Tibial nerve (tissue), 4 donors: ENCODE measurements around the gene ZNRF3. TPM values are rescaled to one million over a fixed set of nuclear protein-coding genes. Genes with fewer than 3 reads are reported as not detected.

Source experiments
- DNase-seq, 2 donors: peaks; one replicate each; pipeline ENCODE4 v3.0.0-alpha.2; 2019; ENCODE audit warnings: low spot score in 2 of 2
- H3K27ac ChIP-seq, 4 donors: fragments of 200-600 bp; sonication (generic) in 3 of 4; one replicate each; pipeline ENCODE4 v1.5.1; 2017 to 2019; ENCODE audit warnings: mild to moderate bottlenecking in 1 of 4
- H3K27me3 ChIP-seq, 2 donors: fragments of 200-600 bp; sonication (generic) in 1 of 2; one replicate each; pipeline versions ENCODE4 v1.5.1 to v1.6.0; 2017 to 2019
- H3K36me3 ChIP-seq, 3 donors: fragments of 200-600 bp; sonication (generic); one replicate each; pipeline ENCODE4 v1.5.1; 2018 to 2019
- H3K4me1 ChIP-seq, 4 donors: fragments of 200-600 bp; sonication (generic) in 3 of 4; one replicate each; pipeline ENCODE4 v1.5.1; 2017 to 2019
- H3K4me3 ChIP-seq, 4 donors: fragments of 200-600 bp; sonication (generic) in 3 of 4; one replicate each; pipeline ENCODE4 v1.5.1; 2017 to 2019; ENCODE audit warnings: mild to moderate bottlenecking in 1 of 4, moderate library complexity in 1 of 4
- H3K9me3 ChIP-seq, 4 donors: fragments of 200-600 bp; sonication (generic) in 3 of 4; one replicate each; pipeline ENCODE4 v1.5.1; 2017 to 2019
- EP300 ChIP-seq, 2 donors: sonication (generic); formaldehyde crosslinking; IDR thresholded peaks; one replicate each; pipeline ENCODE4 v1.6.1; 2017; ENCODE audit warnings: antibody characterized with exemption in 2 of 2, mild to moderate bottlenecking in 1 of 2
- POLR2A ChIP-seq, 2 donors: fragments of 450-650 bp; IDR thresholded peaks; one replicate each; pipeline ENCODE4 v1.6.1; 2017; ENCODE audit warnings: antibody characterized with exemption in 2 of 2, mild to moderate bottlenecking in 2 of 2, moderate library complexity in 2 of 2
- WGBS, 2 donors: methylation state at CpG; one replicate each; pipeline ENCODE4 v1.1.5; 2018; 5-methylcytosine and 5-hydroxymethylcytosine counted together
- total RNA-seq, 4 donors: library from RNA; depleted of rRNA; stranded (reverse); fragments of >200 nt; gene quantifications; one replicate each; pipeline ENCODE4 v1.1.0, GENCODE V29; 2016
- TF ChIP-seq, protein P1 (sequence below), 5 experiments: fragments of 200-600 bp in 3 of 5; fragments of 450-650 bp in 2 of 5; sonication (generic) in 3 of 5; IDR thresholded peaks; one replicate each; pipeline ENCODE4 v1.5.1; 2016 to 2019; ENCODE audit warnings: antibody characterized with exemption in 5 of 5, mild to moderate bottlenecking in 3 of 5, moderate library complexity in 2 of 5

ZNRF3 gene
- total RNA-seq, 4 donors from 2014 or later = 18.0 to 37.9 (median 23.5) TPM

GRCh38 chr22:29056472-29056871 is 173.1 kb downstream of the ZNRF3 start:
- Histone ChIP-seq H3K4me3 (no peak overlapping the region), H3K27me3 (no peaks in the 10 kb centered on the region), H3K9me3 (no peaks in the 10 kb centered on the region), H3K27ac (no peak overlapping the region), H3K4me1 (no peaks in the 10 kb centered on the region), H3K36me3 (peaks cover 0 to 7% (median 0%) of the 10 kb centered on the region in 3 donors)
- no peak for DNase-seq
- TF ChIP-seq, protein P1, sequence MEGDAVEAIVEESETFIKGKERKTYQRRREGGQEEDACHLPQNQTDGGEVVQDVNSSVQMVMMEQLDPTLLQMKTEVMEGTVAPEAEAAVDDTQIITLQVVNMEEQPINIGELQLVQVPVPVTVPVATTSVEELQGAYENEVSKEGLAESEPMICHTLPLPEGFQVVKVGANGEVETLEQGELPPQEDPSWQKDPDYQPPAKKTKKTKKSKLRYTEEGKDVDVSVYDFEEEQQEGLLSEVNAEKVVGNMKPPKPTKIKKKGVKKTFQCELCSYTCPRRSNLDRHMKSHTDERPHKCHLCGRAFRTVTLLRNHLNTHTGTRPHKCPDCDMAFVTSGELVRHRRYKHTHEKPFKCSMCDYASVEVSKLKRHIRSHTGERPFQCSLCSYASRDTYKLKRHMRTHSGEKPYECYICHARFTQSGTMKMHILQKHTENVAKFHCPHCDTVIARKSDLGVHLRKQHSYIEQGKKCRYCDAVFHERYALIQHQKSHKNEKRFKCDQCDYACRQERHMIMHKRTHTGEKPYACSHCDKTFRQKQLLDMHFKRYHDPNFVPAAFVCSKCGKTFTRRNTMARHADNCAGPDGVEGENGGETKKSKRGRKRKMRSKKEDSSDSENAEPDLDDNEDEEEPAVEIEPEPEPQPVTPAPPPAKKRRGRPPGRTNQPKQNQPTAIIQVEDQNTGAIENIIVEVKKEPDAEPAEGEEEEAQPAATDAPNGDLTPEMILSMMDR (IDR thresholded peaks at IDR 0.05) = no peak
- TF ChIP-seq POLR2A (IDR thresholded peaks at IDR 0.05) = no peak
- TF ChIP-seq EP300 (IDR thresholded peaks at IDR 0.05) = no peak
- 95 to 96% methylated on average over 3 of the region's 3 CpGs for WGBS, 2 donors

DNA sequence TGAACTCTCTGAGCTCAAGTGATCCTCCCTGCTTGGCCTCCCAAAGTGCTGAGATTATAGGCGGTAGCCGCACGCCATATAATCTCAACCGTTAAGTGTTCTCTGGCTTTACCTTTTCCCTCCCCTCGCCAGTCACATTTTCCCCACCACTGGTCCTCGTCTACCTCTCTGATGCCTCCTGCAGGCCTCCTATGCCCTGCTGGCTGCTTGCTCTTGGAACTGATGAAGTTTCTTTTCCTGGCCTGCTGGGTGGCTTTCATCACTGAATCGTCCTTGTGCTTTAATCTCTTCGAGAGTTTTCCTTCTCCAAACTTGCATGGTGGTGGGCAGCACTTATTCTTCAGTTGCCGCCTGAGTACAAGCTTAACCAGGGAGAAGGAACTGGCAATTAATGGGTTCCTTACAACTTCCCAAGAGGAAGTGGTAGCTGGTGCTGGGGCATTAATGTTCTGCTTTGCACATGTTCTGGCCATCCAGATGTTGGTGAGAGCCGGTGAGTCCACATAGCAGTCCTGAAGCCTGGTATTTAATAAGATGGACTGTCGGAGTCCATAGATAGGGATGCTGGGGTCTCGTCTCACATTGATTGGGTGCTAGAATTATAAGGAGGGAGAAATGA is 177.0 kb downstream of the ZNRF3 start:
- no peaks in the 10 kb centered on the region for H3K4me1 ChIP-seq
- no peaks in the 10 kb centered on the region for H3K27me3 ChIP-seq
- no peaks in the 10 kb centered on the region for H3K36me3 ChIP-seq
- H3K9me3 ChIP-seq = no peaks in the 10 kb centered on the region
- WGBS, 2 donors = 82 to 86% methylated on average over 12 of the region's 12 CpGs
- no peak overlapping the region for H3K27ac ChIP-seq
- no peak for DNase-seq
- H3K4me3 ChIP-seq = no peak overlapping the region
- TF ChIP-seq POLR2A (IDR thresholded peaks at IDR 0.05) (no peak), EP300 (IDR thresholded peaks at IDR 0.05) (no peak)
- TF ChIP-seq, protein P1 (IDR thresholded peaks at IDR 0.05) = no peak

GRCh38 chr22:29060931-29061330 is 177.6 kb downstream of the ZNRF3 start:
- H3K36me3 ChIP-seq = no peaks in the 10 kb centered on the region
- H3K9me3 ChIP-seq = no peaks in the 10 kb centered on the region
- no peak for TF ChIP-seq POLR2A (IDR thresholded peaks at IDR 0.05)
- TF ChIP-seq, protein P1 (IDR thresholded peaks at IDR 0.05) = no peak
- TF ChIP-seq EP300 (IDR thresholded peaks at IDR 0.05) = no peak
- no peaks in the 10 kb centered on the region for H3K4me1 ChIP-seq
- no peak overlapping the region for H3K27ac ChIP-seq
- no peaks in the 10 kb centered on the region for H3K27me3 ChIP-seq
- H3K4me3 ChIP-seq = no peak overlapping the region
- WGBS, 2 donors = 63 to 64% methylated on average over 7 of the region's 7 CpGs
- DNase-seq = no peak

DNA sequence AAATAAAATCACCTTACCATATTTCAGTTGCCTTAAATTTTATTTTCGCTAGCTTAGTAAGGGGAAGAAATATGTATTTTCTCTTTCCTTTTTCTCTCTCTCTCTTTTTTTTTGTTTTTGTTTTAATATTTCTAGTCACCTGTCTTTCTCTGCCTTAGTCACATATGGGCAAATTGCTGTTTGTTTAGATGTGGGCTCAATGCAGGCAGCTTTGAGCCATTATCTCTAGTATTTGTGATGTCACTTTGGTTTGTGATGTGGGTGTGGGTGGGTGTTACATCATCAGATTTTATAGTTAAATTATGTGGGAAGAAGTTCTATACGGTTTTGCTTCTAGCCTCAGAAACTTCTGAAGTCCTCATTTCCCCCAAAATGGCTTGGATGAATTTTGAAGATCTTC is 178.4 kb downstream of the ZNRF3 start, which contains the start of gene C22orf31:
C22orf31 (minus strand) TSS at position 59 of the 400 bp plus-strand sequence; CDS start at position 20, 39 bp downstream.
- Histone ChIP-seq H3K36me3 (no peaks in the 10 kb centered on the region), H3K4me1 (no peaks in the 10 kb centered on the region), H3K4me3 (no peak within 1 kb of the TSS), H3K27ac (no peak within 1 kb of the TSS), H3K27me3 (no peaks in the 10 kb centered on the region), H3K9me3 (no peaks in the 10 kb centered on the region)
- no peak for DNase-seq
- 58 to 62% methylated on average over 2 of the region's 2 CpGs for WGBS, 2 donors
- TF ChIP-seq POLR2A (IDR thresholded peaks at IDR 0.05) (no peak), EP300 (IDR thresholded peaks at IDR 0.05) (no peak)
- TF ChIP-seq, protein P1 (IDR thresholded peaks at IDR 0.05) = no peak

DNA sequence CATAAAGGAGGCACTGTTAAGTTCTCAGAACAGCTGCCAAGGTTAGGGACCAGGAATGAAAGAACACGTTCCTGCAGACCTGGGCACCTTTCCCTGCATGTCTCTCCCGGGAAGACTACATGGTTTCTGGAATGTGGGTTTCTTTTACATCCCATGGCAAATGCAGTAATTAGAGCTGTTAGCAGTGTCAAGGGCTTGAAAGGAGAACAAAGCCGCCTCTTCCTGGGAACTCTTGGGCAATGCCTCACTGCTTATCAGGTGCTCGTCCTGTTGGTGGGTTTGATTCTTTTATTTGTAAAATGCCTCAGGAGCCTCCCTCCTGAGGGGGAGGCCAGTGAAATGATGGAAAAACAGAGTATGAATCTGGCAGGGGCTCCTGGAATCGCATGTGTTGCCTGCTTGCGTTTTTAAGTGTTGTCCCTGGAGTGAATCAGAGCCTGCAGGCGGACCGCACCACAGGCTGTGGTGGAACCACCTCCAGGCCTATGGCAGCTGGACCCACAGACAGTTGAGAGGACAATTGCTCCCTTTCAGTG is 179.0 kb downstream of the ZNRF3 start:
- Histone ChIP-seq H3K4me1 (no peaks in the 10 kb centered on the region), H3K4me3 (no peak overlapping the region), H3K27ac (no peak overlapping the region), H3K9me3 (no peaks in the 10 kb centered on the region), H3K27me3 (no peaks in the 10 kb centered on the region), H3K36me3 (no peaks in the 10 kb centered on the region)
- 38 to 49% methylated on average over 8 of the region's 8 CpGs for WGBS, 2 donors
- no peak for TF ChIP-seq POLR2A (IDR thresholded peaks at IDR 0.05)
- TF ChIP-seq, protein P1 (IDR thresholded peaks at IDR 0.05) = no peak
- no peak for TF ChIP-seq EP300 (IDR thresholded peaks at IDR 0.05)
- DNase-seq = no peak
